Diencephalon (tissue), 1 donor: ENCODE results near the gene CNGA2. TPM values are rescaled to one million over a fixed set of nuclear protein-coding genes. Genes with fewer than 3 reads are reported as not detected.

Experiments
- total RNA-seq: library from RNA; depleted of rRNA; stranded (reverse); fragments of >200 nt; gene quantifications from one replicate; pipeline ENCODE4 v1.2.3, GENCODE V29; 2014

Gene CNGA2
- total RNA-seq: not detected

GRCh38 chrX:151734446-151734845 lies at the start of gene CNGA2:
TSS of gene CNGA2 (plus strand) at chrX:151734746. CDS start at chrX:151738484, 3,738 bp downstream.

GRCh38 chrX:151694661-151695582 lies 39.6 kb upstream of the CNGA2 start, which contains the start of gene PRRG3:
TSS of gene PRRG3 (plus strand) at chrX:151695458. CDS start at chrX:151698815, 3,357 bp downstream.

GRCh38 chrX:151715752-151716151 lies 18.8 kb upstream of the CNGA2 start, which contains the start of gene FATE1:
TSS of gene FATE1 (plus strand) at chrX:151716035. CDS start at chrX:151716120, 85 bp downstream.

Other genes starting within 250 kb of the CNGA2 start
- not detected for gene PASD1, start 171.1 kb upstream of the CNGA2 start, total RNA-seq
- gene PRRG3, start 39.3 kb upstream of the CNGA2 start, total RNA-seq: 10.4 TPM
- not detected for gene FATE1, start 18.7 kb upstream of the CNGA2 start, total RNA-seq
- not detected for gene MAGEA4, start 178.1 kb downstream of the CNGA2 start, total RNA-seq
- 4.4 TPM for gene GABRE, start 239.9 kb downstream of the CNGA2 start, total RNA-seq